H1 (cell line): ENCODE results near the gene ST7L. TPM values are rescaled to one million over a fixed set of nuclear protein-coding genes. Genes with fewer than 3 reads are reported as not detected.

Experiments
- CTCF ChIA-PET: fragments of 300-600 bp; sonication (Branson Sonifier 250); formaldehyde crosslinking; loops from one replicate; lab custom pipeline; 2021; ENCODE audit not compliant: partially characterized antibody; lab: Charles Lee
- POLR2A ChIA-PET: fragments of 300-600 bp; sonication (Branson Sonifier 250); formaldehyde crosslinking; loops from one replicate; lab custom pipeline; 2021; ENCODE audit warnings: inconsistent platforms; ENCODE audit not compliant: partially characterized antibody; lab: Charles Lee
- DNase-seq, 2 experiments: peaks; one replicate each; pipeline versions ENCODE4 v3.0.0 to v3.0.0-alpha.2; 2010 to 2022; ENCODE audit warnings: low spot score in 2 of 2, low read depth in 1 of 2, mixed read lengths in 1 of 2
- FAIRE-seq: peaks from 2 replicates; lab custom pipeline; 2011; peaks lifted over from hg19 to GRCh38; lab: Jason Lieb, UNC
- H2AFZ ChIP-seq: 2 replicates; pipeline ENCODE4 v1.8.1; 2012; ENCODE audit warnings: low read length, inconsistent platforms
- H2AK5ac ChIP-seq: 2 replicates; pipeline ENCODE4 v1.6.1; 2013; ENCODE audit warnings: low read depth, low read length
- H2BK120ac ChIP-seq: replicated peaks from 2 replicates; pipeline ENCODE3; 2013; ENCODE audit warnings: low read depth, low read length, inconsistent platforms
- H2BK12ac ChIP-seq: 2 replicates; pipeline ENCODE4 v1.6.1; 2013; ENCODE audit warnings: low read depth, low read length
- H2BK15ac ChIP-seq: 2 replicates; pipeline ENCODE4 v1.6.1; 2013; ENCODE audit warnings: low read length
- H2BK20ac ChIP-seq: 2 replicates; pipeline ENCODE4 v1.6.1; 2013; ENCODE audit warnings: low read length
- H2BK5ac ChIP-seq: 2 replicates; pipeline ENCODE4 v1.6.1; 2013; ENCODE audit warnings: low read depth, low read length
- H3K14ac ChIP-seq: 2 replicates; pipeline ENCODE4 v1.6.1; 2013; ENCODE audit warnings: inconsistent platforms; ENCODE audit not compliant: insufficient read length
- H3K18ac ChIP-seq: 2 replicates; pipeline ENCODE4 v1.6.1; 2013; ENCODE audit warnings: low read length; ENCODE audit errors: extremely low read depth
- H3K23ac ChIP-seq: 2 replicates; pipeline ENCODE4 v1.6.1; 2013; ENCODE audit warnings: inconsistent platforms; ENCODE audit not compliant: insufficient read length
- H3K23me2 ChIP-seq: 2 replicates; pipeline ENCODE4 v1.6.1; 2013; ENCODE audit warnings: low read depth, low read length
- H3K27ac ChIP-seq: 2 replicates; pipeline ENCODE4 v1.6.1; 2011; ENCODE audit warnings: low read depth, low read length, inconsistent platforms
- H3K27me3 ChIP-seq, 4 experiments: replicated peaks in 1 of 4; 1 replicate in 1 of 4; 2 replicates in 3 of 4; pipeline versions ENCODE4 v1.6.1 to v1.8.1; 2011 to 2013; ENCODE audit warnings: low read length in 3 of 4, mild to moderate bottlenecking in 3 of 4, inconsistent platforms in 2 of 4, mixed read lengths in 2 of 4, moderate library complexity in 1 of 4; ENCODE audit not compliant: control insufficient read depth in 3 of 4, insufficient read depth in 3 of 4; ENCODE audit errors: extremely low read depth in 1 of 4
- H3K36me3 ChIP-seq, 4 experiments: 2 replicates each; pipeline versions ENCODE4 v1.6.1 to v1.8.1; 2011 to 2013; ENCODE audit warnings: mild to moderate bottlenecking in 4 of 4, low read length in 3 of 4, moderate library complexity in 2 of 4, control low read depth in 1 of 4, inconsistent platforms in 1 of 4; ENCODE audit not compliant: insufficient read depth in 4 of 4, control insufficient read depth in 2 of 4
- H3K4ac ChIP-seq: replicated peaks from 2 replicates; pipeline ENCODE3; 2013; ENCODE audit warnings: low read length, low read depth, mixed read lengths, inconsistent platforms; ENCODE audit not compliant: insufficient read length
- H3K4me1 ChIP-seq, 4 experiments: replicated peaks in 1 of 4; 1 replicate in 1 of 4; 2 replicates in 3 of 4; pipeline versions ENCODE4 v1.6.1 to v1.8.1; 2011 to 2013; ENCODE audit warnings: low read length in 3 of 4, inconsistent platforms in 2 of 4, mixed read lengths in 1 of 4; ENCODE audit not compliant: insufficient read depth in 4 of 4, control insufficient read depth in 3 of 4
- H3K4me2 ChIP-seq, 2 experiments: 2 replicates each; pipeline versions ENCODE4 v1.6.1 to v1.8.1; 2011 to 2013; ENCODE audit warnings: low read depth in 2 of 2, low read length in 2 of 2, control low read depth in 1 of 2, inconsistent platforms in 1 of 2, mild to moderate bottlenecking in 1 of 2; ENCODE audit not compliant: insufficient read depth in 1 of 2
- H3K4me3 ChIP-seq, 4 experiments: fragments of 200-600, 300-600 bp in 1 of 4; sonication (generic), shearing (Covaris generic), sonication (Bioruptor Twin) in 1 of 4; 2 replicates each; pipeline versions ENCODE4 v1.5.1 to v1.8.1; 2011 to 2016; ENCODE audit warnings: low read length in 4 of 4, low read depth in 3 of 4, control low read depth in 2 of 4, inconsistent platforms in 2 of 4, mild to moderate bottlenecking in 2 of 4, mixed read lengths in 1 of 4, moderate library complexity in 1 of 4; ENCODE audit not compliant: insufficient read depth in 2 of 4; ENCODE audit errors: extremely low read depth in 1 of 4
- H3K56ac ChIP-seq: replicated peaks from 2 replicates; pipeline ENCODE3; 2013; ENCODE audit warnings: low read depth, mild to moderate bottlenecking, mixed read lengths, low read length, inconsistent platforms; ENCODE audit not compliant: insufficient read length
- H3K79me1 ChIP-seq: 2 replicates; pipeline ENCODE4 v1.6.1; 2013; ENCODE audit warnings: low read depth, low read length, control low read depth
- H3K79me2 ChIP-seq, 2 experiments: 2 replicates each; pipeline versions ENCODE4 v1.6.1 to v1.8.1; 2012 to 2013; ENCODE audit warnings: low read length in 2 of 2, mild to moderate bottlenecking in 2 of 2, inconsistent platforms in 1 of 2; ENCODE audit not compliant: insufficient read depth in 2 of 2, control insufficient read depth in 1 of 2
- H3K9ac ChIP-seq, 4 experiments: replicated peaks in 1 of 4; 1 replicate in 1 of 4; 2 replicates in 3 of 4; pipeline versions ENCODE4 v1.6.1 to v1.8.1; 2011 to 2013; ENCODE audit warnings: low read depth in 3 of 4, low read length in 3 of 4, control low read depth in 2 of 4, mild to moderate bottlenecking in 2 of 4, moderate library complexity in 2 of 4, inconsistent platforms in 1 of 4; ENCODE audit errors: extremely low read depth in 1 of 4
- H3K9me3 ChIP-seq, 2 experiments: 2 replicates each; pipeline versions ENCODE4 v1.6.1 to v1.8.1; 2012 to 2013; ENCODE audit warnings: mild to moderate bottlenecking in 2 of 2, moderate library complexity in 2 of 2, control low read depth in 1 of 2, inconsistent platforms in 1 of 2, low read depth in 1 of 2, low read length in 1 of 2, mixed read lengths in 1 of 2; ENCODE audit not compliant: insufficient read depth in 2 of 2
- H4K20me1 ChIP-seq, 2 experiments: replicated peaks in 1 of 2; 2 replicates each; pipeline versions ENCODE3 to v1.8.1; 2011 to 2013; ENCODE audit warnings: inconsistent platforms in 2 of 2, low read length in 2 of 2, mild to moderate bottlenecking in 1 of 2; ENCODE audit not compliant: insufficient read depth in 2 of 2, control insufficient read depth in 1 of 2
- H4K5ac ChIP-seq: 2 replicates; pipeline ENCODE4 v1.6.1; 2013; ENCODE audit warnings: low read length, low read depth, mixed read lengths, inconsistent platforms; ENCODE audit not compliant: insufficient read length
- H4K8ac ChIP-seq: 2 replicates; pipeline ENCODE4 v1.8.0; 2013; ENCODE audit warnings: mild to moderate bottlenecking, moderate library complexity, low read length, inconsistent platforms; ENCODE audit not compliant: insufficient read depth; ENCODE audit errors: extremely low read depth
- H4K91ac ChIP-seq: replicated peaks from 2 replicates; pipeline ENCODE3; 2013; ENCODE audit warnings: low read length, mixed read lengths, inconsistent platforms; ENCODE audit not compliant: insufficient read length
- BRCA1 ChIP-seq: IDR thresholded peaks from 2 replicates; pipeline ENCODE4 v1.6.1; 2012; ENCODE audit warnings: low read depth, low read length, improper control_type of control experiment
- CREB1 ChIP-seq: IDR thresholded peaks from 2 replicates; pipeline ENCODE4 v1.6.1; 2012; ENCODE audit warnings: inconsistent platforms
- KDM4A ChIP-seq: IDR thresholded peaks from one replicate; pipeline ENCODE4 v1.7.1; 2012; ENCODE audit warnings: low read depth, mild to moderate bottlenecking, moderate library complexity, low read length, inconsistent platforms; ENCODE audit not compliant: severe bottlenecking
- POU5F1 ChIP-seq: IDR thresholded peaks from 2 replicates; pipeline ENCODE4 v1.6.1; 2011; ENCODE audit warnings: low read depth, mild to moderate bottlenecking, low read length, moderate library complexity
- RBBP5 ChIP-seq: IDR thresholded peaks from 2 replicates; pipeline ENCODE4 v1.7.1; 2012; ENCODE audit warnings: low read depth, mild to moderate bottlenecking, inconsistent platforms, low read length, moderate library complexity, borderline replicate concordance
- SAP30 ChIP-seq: fragments of 300-600 bp; sonication (generic); IDR thresholded peaks from 2 replicates; pipeline ENCODE4 v1.7.1; 2012; ENCODE audit warnings: low read length, moderate library complexity, mild to moderate bottlenecking, inconsistent platforms; ENCODE audit not compliant: insufficient read depth, insufficient replicate concordance
- TAF1 ChIP-seq: IDR thresholded peaks from 2 replicates; pipeline ENCODE4 v1.6.1; 2011; ENCODE audit warnings: mild to moderate bottlenecking, low read depth, low read length
- TAF7 ChIP-seq: optimal IDR thresholded peaks from 2 replicates; pipeline ENCODE3; 2011; ENCODE audit warnings: low read depth, mild to moderate bottlenecking, inconsistent platforms, low read length, moderate library complexity, borderline replicate concordance
- WGBS, 2 experiments: shearing (Covaris generic) in 1 of 2; methylation state at CpG; one replicate each; pipeline versions ENCODE4 v1.1.6 to v1.1.7; 2013 to 2015; ENCODE audit warnings: low lambda C conversion rate in 2 of 2, mixed read lengths in 2 of 2, inconsistent platforms in 1 of 2, low coverage in 1 of 2, missing lambda C conversion rate in 1 of 2; ENCODE audit not compliant: insufficient replicate concordance in 2 of 2, insufficient coverage in 1 of 2, insufficient read length in 1 of 2; ENCODE audit errors: extremely low coverage in 1 of 2, missing lambda C conversion rate in 1 of 2; 5-methylcytosine and 5-hydroxymethylcytosine counted together
- polyA plus RNA-seq, 7 experiments: library from polyadenylated mRNA; depleted of rRNA in 3 of 7; stranded (reverse) in 5 of 7; unstranded in 2 of 7; fragments of >200 nt in 5 of 7; fragments of 200-250 nt in 2 of 7; gene quantifications; 1 replicate in 5 of 7; 2 replicates in 1 of 7; 4 replicates in 1 of 7; pipeline versions ENCODE4 v1.2.1 to v1.2.3, GENCODE V29; 2011 to 2013; ENCODE audit warnings: missing spikeins in 2 of 7, mixed read lengths in 2 of 7
- total RNA-seq: library from RNA; stranded (reverse); fragmentation: NEBNext Ultra II Directional; extraction: Animal tissue kit (Norgen Biotek cat#: 25700); gene quantifications from 2 replicates; pipeline ENCODE4 v1.2.1, GENCODE V29; 2021

ST7L gene
- total and polyA plus RNA-seq, 2 of the 8 experiments (the other 6 are each of a cell fraction or from before 2014, with no cell fraction given), result 9.6 to 16.2 TPM

- TF ChIP-seq POU5F1 (no peak), TAF7 (no peak), KDM4A (no peak), TAF1 (no peak), RBBP5 (no peak), CREB1 (no peak), SAP30 (no peak), BRCA1 (no peak)
- Histone ChIP-seq H3K9ac (no peak overlapping the region), H3K56ac (no peak overlapping the region), H2BK120ac (no peak overlapping the region), H3K27me3 (no peaks in the 10 kb centered on the region), H3K27ac (no peak overlapping the region), H2AK5ac (no peak overlapping the region), H3K79me1 (no peaks in the 10 kb centered on the region), H3K4ac (no peak overlapping the region), H3K23me2 (no peaks in the 10 kb centered on the region; the same call in 1 of the 2 replicates), H3K14ac (no peak overlapping the region), H4K20me1 (no peaks in the 10 kb centered on the region), H2BK15ac (no peak overlapping the region), H4K8ac (no peak overlapping the region), H3K79me2 (no peaks in the 10 kb centered on the region), H3K18ac (no peak overlapping the region), H3K9me3 (no peaks in the 10 kb centered on the region), H2BK12ac (no peak overlapping the region), H4K91ac (no peak overlapping the region), H3K4me3 (no peak overlapping the region), H2BK5ac (no peak overlapping the region), H3K4me1 (peaks cover 6 to 12% (median 10%) of the 10 kb centered on the region in 4 experiments; a peak in 6 of 7 replicates), H2BK20ac (no peak overlapping the region), H4K5ac (no peak overlapping the region), H3K23ac (no peak overlapping the region), H3K4me2 (no peak overlapping the region), H2AFZ (no peak overlapping the region), H3K36me3 (no peaks in the 10 kb centered on the region)
- ChIA-PET POLR2A (no interaction called here), CTCF (interaction anchor here (0.8 kb wide), 1 partner anchor 36 kb away, joined by 3 read pairs; no protein-coding TSS in a partner anchor)
- FAIRE-seq (no peak), DNase-seq (no peak)
- 79% methylated on average over 9 of the region's 9 CpGs; no CpG with 5 or more reads in 1 of the 2 experiments for WGBS, 2 experiments
Observed at GRCh38 chr1:112520166-112520565, 98.8 kb downstream of the ST7L start.
